G401 (cell line): Measurements from ENCODE around the gene BLOC1S1. TPM values are rescaled to one million over a fixed set of nuclear protein-coding genes. Genes with fewer than 3 reads are reported as not detected.

Experiments used
- DNase-seq: peaks from one replicate; pipeline ENCODE4 v3.0.0-alpha.2; 2015; ENCODE audit warnings: low spot score
- in situ Hi-C: cut with HindIII; loops from 2 replicates; pipeline ENCODE4 v1.10.0; 2016; ENCODE audit warnings: low sequenced_read_pairs, mixed read lengths
- total RNA-seq: library from RNA; depleted of rRNA; stranded (reverse); fragments of >200 nt; shearing (Covaris generic); gene quantifications from 2 replicates; pipeline ENCODE4 v1.2.3, GENCODE V29; 2014

The BLOC1S1 gene
- total RNA-seq, 1 experiment from 2014 or later: 60.2 TPM

DNA sequence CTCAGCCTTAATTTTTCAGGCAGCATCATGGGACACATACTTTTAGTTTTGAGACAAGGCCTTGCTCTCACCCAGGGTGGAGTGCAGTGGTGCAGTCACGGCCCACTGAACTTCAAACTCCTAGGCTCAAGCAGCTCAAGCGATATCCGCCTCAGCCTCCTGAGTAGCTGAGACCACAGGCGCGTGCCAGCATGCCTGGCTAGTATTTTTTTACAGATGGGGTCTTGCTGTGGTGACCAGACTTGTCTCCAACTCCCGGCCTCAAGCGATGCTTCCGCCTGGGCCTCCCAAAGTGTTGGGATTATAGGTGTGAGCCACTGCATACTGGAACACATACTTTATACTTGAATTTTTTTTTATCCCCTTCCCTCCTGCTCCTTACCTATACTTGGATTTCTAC lies 7.1 kb downstream of the BLOC1S1 start:
- in situ Hi-C loops: no loop called here
- no peak for DNase-seq

DNA sequence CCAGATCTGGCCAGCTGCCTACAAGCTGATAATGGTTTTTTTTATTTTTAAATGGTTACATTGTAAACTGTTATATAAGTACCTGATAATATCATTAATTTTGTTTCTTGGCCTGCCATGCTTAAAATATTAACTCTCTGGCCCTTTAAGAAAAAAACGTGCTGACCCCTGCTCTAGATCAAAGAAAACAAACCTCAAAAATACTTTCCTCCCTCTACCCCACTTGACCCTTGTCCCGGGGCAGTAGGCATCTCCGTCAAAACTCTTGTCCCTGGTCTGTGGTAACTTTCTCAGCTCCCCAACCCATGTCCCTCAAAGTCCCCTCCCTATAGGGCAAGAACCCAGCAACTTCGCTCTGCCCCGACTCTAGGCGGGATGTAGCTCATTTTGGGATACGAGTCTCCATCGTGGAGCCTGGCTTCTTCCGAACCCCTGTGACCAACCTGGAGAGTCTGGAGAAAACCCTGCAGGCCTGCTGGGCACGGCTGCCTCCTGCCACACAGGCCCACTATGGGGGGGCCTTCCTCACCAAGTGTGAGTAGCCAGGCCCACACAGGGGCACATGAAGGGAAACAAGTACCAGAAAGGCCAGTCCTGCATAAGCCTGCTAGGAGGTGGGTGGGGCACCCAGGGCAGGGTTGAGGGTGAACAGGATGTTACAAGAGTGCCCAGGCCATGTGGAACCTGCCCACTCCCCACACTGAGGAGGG lies 7.8 kb downstream of the BLOC1S1 start:
- in situ Hi-C loops: no loop called here
- DNase-seq: no peak

DNA sequence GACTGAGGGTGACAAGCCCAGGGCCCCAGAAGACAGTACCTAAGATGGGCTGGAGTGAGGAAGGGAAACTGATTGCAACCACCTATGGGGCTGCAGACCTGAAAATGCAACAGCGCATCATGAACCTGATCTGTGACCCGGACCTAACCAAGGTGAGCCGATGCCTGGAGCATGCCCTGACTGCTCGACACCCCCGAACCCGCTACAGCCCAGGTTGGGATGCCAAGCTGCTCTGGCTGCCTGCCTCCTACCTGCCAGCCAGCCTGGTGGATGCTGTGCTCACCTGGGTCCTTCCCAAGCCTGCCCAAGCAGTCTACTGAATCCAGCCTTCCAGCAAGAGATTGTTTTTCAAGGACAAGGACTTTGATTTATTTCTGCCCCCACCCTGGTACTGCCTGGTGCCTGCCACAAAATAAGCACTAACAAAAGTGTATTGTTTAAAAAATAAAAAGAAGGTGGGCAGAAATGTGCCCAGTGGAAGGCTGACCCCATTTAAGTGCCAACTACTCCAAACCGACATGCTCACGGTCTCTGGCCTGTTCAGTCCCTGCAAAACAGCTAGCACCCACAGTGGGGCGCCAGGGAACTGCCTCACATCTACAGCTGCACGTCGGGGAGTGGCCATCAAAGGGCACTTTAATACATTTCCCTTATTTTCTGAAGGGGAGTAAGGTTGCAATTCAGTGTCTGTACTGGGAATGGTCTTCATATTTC lies 8.5 kb downstream of the BLOC1S1 start:
- in situ Hi-C loops: no loop called here
- peak; percentile 60 for DNase-seq

DNA sequence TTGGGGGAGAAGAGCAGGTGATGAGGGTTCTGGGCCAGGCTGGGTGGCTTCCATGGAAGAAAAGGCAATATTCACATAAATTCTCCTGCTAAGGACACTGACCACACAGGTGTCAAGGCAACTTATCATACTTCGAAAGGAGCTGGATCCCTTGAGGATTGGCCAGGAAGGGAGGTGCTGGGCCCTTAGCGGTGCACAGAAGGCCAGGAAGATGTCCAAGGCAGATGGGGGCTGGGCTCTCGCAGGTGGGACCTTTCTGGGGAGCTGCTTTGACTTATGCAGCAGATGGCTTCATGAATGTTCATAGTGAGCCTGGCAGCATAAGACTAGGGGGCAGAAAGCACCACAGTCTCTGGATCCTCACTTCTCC lies 9.1 kb downstream of the BLOC1S1 start:
- in situ Hi-C loops: no loop called here
- DNase-seq: no peak

DNA sequence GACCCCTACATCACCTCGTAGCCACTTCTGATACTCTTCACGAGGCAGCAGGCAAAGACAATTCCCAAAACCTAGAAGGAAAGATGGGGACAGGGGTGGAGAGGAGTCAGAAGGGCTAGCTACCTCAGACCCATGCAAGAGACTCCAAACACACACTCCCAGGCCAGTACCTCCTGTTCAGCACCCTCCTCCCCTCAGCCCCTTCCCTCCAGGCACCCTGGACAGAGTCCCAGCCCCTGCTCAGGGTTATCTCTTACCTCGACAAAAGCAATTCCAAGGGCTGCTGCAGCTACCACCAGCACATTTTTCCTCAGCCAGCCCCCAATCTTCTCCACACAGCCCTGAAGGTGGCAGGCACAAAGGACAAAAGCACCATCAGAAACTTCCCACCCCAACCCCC lies 9.7 kb downstream of the BLOC1S1 start:
- in situ Hi-C loops: no loop called here
- DNase-seq: no peak

DNA sequence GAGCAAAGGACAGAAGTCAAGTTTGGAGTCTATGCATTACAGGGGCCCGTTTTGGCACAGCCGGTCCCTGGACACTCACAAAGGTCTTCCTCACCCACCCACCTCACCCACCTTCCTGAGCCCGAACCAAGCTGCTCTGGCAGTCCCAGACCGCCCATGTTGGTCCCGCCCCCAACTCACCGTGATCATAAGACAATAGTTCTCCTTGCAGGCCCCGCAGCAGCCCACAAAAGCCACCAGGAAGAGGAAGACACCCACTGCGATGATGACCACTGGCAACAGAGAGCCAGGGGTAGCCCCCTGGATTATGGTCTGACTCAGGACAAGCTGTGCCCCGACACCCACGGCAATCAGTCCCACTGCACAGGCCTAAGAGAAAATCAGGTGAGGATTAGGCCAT lies 11.1 kb downstream of the BLOC1S1 start:
- in situ Hi-C loops: no loop called here

DNA sequence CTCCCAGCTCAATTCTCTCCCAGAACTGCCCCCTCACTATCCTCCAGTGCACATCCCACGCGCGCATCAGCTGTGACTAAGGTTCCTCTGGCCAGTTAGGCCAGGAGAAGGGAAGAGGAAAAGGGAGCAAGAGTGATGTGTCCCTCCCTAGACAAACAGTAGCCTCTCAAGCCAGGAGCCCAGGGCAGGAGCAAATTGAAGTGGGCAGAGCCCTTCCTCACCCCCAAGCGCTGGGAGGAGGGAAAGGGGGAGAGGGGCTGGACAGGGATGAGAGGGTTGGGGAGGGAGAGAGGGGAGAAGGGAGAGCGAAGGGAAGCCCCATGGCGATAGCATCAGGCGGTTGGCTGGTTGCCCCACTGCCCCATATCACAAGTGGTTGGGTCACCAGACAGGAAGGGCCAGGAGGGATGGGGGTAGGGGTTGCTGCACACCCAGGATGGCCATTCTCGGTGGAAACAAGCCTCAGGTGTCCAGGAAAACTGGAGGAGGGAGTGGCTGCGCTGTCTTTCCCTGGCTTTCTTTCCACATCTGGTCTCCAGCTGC lies 11.9 kb downstream of the BLOC1S1 start:
- DNase-seq: peak; percentile 33
- in situ Hi-C loops: no loop called here

More for the DNA sequence above, 11.1 kb downstream of the BLOC1S1 start:
- no peak for DNase-seq

DNA sequence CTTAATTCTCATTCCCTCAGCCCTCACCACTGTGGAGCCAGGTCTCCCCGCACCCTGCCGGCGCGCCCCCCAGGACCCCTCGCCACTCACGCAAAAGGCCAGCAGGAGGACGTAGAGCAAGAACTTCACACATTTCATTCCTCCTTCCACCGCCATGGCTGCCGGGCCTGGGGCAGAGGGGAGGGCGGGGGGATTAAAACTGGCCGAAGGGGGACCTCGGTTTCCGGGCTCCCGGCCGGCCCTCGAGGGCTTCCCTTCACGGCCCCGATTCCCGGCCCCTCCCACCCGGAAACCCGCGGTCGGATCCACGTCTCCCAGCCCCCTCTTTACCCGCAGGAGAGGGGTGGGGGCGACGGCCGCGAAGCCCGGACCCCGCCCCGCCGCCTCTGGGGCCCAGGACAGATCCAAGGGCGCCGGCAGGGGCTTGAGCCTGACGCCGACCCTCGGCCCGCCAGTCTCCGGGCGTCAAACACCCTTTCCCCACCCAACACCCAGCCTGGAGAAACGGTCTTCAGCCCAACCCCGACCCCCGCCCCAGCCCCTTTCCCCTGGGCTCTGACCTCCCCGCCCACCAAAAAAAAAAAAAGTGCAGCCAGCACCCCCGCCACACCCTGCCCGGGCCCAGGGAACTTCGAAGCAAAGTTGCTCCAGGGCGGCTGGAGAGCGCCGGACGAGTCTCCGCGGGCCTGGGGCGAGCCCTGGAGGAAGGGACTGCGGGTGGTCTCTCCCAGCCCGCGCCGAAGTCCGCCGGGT lies 12.5 kb downstream of the BLOC1S1 start:
- in situ Hi-C loops: no loop called here
- peak; percentile 28 for DNase-seq

DNA sequence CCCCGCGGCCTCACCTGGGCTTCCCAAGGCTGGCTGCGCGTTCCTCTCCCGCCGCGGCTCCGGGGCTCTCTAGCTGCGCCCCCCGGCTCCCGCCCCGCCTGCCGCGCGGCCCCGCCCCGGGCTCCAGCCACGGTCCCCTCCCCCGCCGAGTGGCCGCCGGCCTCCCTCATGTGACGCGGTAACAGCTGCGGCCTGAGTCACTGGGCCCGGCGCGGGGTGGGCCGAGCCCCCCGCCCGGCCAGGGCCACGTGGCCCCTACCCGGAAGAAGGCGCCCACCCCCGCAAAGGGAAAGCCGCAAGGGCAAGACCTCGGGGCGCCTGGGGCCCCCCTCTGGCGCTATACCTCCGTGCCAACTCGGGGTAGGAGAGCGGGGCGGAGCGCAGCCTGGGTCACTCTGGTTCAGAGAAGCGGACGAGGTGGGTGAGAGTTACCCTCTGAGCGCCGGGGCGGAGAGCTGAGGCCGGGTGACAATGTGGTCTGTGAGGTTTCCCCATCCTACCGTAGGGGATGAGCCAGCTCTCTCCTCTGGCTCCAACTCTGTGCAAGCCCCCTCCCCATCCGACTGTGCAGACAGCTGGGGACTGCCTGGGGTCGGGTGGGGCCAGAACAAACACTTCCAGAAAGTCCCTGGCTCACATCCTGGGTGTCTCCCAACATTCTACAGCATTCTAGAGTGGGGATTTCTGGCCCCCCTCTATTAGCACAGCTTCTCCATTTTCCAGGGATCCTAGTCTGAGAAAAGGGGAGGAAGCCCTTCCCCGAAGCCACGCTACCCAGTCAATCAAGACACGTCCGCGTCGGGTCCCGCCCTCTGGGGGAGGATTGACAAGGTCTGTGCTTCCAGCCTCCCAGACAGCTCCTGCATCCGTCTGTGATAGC lies 13.3 kb downstream of the BLOC1S1 start, which contains the start of gene CD63:
Gene CD63, minus strand, starts transcription at position 71 of the 880 bp plus-strand sequence. CDS start 668 bp downstream, outside the sequence.
- peak; percentile 90 for DNase-seq
- in situ Hi-C loops: no loop called here

DNA sequence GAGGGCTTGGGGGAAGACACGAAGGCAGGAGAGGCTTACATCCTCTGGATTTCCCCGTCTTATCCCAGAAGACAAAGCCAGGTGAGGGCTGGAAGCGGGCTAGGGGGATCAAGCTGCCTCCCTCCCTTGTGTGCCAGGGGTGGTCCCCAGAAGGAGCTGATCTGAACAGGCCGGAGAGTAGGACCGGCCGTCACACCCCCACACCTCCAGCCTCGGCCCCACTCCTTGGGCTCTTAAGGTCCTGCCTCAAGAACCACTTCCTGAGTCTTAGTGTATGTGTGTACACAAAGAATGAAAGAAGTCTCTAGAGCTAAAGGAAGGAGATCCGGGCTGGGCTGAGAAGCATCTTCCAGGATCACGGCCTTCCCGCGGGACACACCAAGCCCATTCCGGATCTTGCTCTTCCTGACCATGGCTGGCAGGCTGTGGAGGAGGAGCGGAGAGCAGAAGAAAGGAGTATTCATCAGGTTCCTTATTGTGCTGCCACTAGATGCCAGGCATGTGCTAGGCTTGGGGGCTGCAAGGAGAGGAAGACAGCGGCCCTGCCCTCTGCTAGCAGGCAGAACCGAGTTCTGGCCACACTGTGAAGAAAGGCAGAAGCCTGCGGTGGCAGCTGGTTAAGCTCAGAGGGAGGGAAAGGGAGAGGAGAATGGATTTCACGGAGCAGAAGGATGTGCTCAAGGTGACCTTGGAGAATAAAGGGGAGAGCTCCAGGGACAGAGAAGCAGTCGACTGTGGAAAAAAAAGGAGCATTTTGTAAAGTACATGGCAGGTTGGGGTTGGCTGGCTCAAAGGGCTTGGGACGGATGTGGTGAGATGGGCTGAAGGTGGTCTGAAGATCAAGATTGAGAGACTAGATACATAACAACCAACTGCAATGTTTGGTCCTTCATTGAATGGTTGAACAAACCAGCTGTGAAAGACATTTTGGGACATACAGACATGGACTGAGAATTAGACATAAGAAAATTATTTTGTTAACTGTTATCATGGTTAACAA lies 14.3 kb downstream of the BLOC1S1 start:
- in situ Hi-C loops: no loop called here
- peak; percentile 76 for DNase-seq

DNA sequence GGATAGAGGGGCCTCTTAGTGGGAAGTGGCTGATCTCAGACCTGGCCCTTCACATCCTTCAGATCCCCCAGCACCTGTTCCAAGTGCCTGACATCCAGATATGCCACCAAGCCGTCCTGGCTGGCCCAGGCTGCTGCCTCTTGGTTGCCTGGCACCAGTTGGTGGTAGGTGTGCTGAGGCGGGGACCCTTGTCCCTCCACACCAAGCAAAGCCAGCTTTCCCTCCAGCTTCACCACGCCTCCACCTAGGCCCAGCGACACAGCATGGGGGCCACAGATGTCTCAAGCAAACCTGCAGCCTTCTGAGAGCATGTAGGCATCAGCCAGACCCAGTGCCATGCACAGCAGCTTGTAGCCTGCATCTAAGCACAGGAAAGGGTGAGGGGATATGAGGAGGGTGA lies 16.4 kb downstream of the BLOC1S1 start:
- in situ Hi-C loops: no loop called here
- DNase-seq: no peak

DNA sequence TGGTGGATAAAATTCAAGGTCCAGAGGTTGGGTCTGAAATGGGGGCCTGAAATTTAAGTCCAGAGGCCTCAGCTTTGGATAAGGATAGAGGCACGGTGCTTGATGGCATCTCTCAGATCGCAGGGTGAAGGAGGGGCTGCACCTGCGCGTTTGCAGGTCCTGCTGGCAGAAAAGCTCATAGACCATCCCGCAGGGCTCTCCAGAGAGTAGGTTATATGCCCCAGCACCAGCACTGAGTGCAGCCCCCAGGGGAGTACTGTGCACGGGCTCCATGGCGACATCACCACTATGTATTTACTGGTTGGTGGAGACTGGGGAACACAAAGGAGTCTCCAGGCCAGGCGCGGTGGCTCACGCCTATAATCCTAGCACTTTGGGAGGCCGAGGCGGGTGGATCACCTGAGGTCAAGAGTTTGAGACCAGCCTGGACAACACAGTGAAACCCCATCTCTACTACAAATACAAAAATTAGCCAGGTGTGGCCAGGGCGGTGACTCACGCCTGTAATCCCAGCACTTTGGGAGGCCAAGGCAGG lies 17.2 kb downstream of the BLOC1S1 start:
- DNase-seq: no peak
- in situ Hi-C loops: no loop called here

DNA sequence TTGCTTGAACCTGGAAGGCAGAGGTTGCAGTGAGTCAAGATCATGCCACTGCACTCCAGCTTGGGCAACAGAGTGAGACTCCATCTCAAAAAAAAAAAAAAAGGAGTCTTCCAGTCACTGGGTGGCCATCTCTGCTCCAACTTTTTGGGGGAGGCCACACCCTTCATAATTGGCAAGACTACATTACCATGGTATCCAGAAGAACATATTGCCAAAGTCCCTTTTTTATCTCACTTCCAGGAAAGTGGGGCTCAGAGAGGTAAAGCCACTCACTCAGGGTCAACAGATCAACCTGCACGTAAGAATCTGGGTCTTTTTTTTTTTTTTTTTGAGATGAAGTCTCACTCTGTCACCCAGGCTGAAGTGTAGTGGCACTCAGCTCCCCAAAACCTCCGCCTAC lies 18.0 kb downstream of the BLOC1S1 start:
- in situ Hi-C loops: no loop called here
- DNase-seq: no peak

DNA sequence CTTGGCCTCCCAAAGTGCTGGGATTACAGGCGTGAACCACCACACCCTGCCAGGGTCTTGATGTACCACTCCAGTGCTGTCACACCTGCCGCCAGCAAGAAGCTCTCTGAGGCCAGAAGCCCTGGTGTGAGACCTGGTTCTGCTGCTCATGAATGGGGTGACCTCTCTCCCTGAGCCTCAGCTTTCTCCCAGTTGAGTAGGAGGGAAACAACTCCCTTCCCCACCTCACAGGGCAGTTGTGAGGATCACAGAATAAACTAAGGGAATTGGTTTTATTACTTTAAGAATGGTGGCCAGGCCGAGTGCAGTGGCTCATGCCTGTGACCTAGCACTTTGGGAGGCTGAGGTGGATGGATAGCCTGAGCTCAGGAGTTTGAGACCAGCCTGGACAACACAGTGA lies 18.7 kb downstream of the BLOC1S1 start:
- DNase-seq: no peak
- in situ Hi-C loops: no loop called here

DNA sequence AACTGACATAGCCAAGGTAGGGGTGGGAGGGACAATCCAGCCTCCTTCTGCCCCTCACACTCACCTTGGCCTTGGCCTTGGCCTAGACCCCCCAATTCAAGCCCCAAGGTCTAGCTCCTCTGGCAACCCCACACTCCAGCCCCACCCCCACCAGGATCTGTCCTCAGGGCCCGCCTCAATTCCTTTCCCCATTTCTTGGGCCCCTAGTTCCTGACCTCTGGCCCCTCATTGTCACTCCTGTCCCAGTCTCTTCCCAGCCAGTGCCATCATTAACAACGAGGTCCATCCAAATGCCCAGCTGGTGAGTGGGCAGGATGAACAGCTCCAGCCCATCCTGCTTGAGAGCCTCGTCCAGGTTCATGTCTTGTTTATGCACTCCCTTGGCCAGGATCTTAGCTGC lies 20.2 kb downstream of the BLOC1S1 start:
- DNase-seq: no peak
- in situ Hi-C loops: no loop called here

DNA sequence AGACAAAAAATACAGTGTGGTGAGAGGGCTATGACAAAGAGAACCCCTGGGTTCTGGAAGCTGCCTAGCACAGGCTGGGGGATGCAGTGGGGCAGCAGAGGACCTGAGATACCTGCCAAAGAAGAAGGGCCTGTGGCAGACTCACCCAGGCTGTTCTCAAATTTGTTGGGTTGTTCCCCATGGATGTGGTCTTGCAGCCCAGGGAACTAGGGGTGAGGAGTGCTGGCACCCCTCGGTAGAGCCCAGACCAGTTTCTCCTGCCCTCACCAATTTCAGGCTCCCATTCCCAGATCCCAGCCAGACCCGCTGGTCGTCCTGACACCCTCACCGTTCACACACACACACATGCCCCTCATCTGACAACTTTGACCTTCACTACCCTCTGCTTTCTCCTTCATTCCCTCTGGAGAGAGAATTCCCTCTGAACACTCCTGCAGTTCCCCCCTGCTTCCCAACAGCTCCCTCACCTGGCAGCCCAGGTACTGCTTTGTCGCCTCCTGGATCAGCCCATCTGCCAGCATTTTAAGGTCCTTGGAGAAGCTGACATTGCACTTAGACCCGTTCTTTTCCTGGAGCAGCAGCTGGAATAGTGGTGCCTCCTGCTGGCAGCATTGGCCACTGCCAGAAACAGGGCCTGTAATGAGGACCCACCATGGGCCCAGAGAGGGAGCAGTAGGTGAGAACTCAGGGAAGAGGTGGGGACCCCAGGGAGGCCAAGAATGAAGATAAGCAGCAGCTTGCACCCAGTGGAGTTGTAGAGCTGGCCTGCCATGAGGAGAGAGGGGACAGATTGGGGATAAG lies 21.1 kb downstream of the BLOC1S1 start:
- DNase-seq: peak; percentile 63
- in situ Hi-C loops: no loop called here

DNA sequence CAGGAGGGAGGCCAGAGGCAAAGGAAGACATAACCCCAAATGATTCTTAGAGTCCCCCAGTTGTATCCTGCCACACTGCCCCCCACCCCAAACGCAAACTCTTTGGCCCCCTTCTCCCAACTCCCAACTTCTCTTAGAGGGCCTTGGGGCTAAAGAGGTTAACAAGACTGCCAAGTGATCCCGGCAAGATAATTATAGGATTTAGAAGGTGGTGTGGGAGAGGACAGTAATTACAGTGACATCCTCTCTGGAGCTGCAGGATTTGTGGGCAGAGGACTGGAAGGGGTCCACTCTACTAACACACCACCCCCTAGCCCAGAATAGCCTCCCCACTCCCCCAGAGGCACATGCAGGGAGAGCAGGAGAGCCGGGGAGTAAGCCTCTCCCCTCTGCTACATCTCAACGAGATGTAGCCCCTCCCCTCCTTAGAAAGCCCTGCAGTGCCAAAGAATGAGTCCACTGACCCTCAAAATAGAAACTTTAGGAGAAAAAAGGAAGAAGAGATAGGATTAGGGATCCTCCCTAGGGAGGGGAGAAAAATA lies 21.8 kb downstream of the BLOC1S1 start:
- in situ Hi-C loops: no loop called here
- no peak for DNase-seq
